Left lung (tissue), 10 donors: Measurements from ENCODE around the gene MRI1. TPM values are rescaled to one million over a fixed set of nuclear protein-coding genes. Genes with fewer than 3 reads are reported as not detected.
"Not testable (repeated sequence)": the region's sequence is repeated elsewhere in the genome, so short reads cannot be mapped to it uniquely, and the experiment has no call there.

Experiments used
- ATAC-seq: fragments of 200-7000 bp; cut with Tn5 transposase; one replicate; pipeline ENCODE4 v1.9.1; 2020; ENCODE audit warnings: moderate library complexity
- DNase-seq, 4 donors: peaks; one replicate each; pipeline ENCODE4 v3.0.0-alpha.2; 2013 to 2020
- H3K27ac ChIP-seq, 2 donors: fragments of 200-600 bp; sonication (generic) in 1 of 2; one replicate each; pipeline versions ENCODE4 v1.5.0 to v1.8.0; 2020 to 2021
- H3K27me3 ChIP-seq, 2 donors: fragments of 200-600 bp; sonication (generic) in 1 of 2; one replicate each; pipeline versions ENCODE4 v1.5.0 to v1.8.0; 2020 to 2021
- H3K36me3 ChIP-seq, 2 donors: fragments of 200-600 bp; sonication (generic) in 1 of 2; one replicate each; pipeline versions ENCODE4 v1.5.0 to v1.8.0; 2020 to 2021
- H3K4me1 ChIP-seq, 2 donors: fragments of 200-600 bp; one replicate each; pipeline ENCODE4 v1.8.0; 2021
- H3K4me3 ChIP-seq, 2 donors: fragments of 200-600 bp; sonication (generic) in 1 of 2; one replicate each; pipeline versions ENCODE4 v1.5.0 to v1.8.0; 2020 to 2021; ENCODE audit warnings: mild to moderate bottlenecking in 1 of 2
- H3K9me3 ChIP-seq, 2 donors: fragments of 200-600 bp; sonication (generic) in 1 of 2; one replicate each; pipeline versions ENCODE4 v1.5.0 to v1.8.0; 2020 to 2021
- intact Hi-C, 2 donors: fragments of 100-400 bp; cut with DNase I; formaldehyde crosslinking; loops; one replicate each; pipeline versions ENCODE4 v1.11.2 to v1.14.2; 2022
- polyA plus RNA-seq, 6 donors: library from polyadenylated mRNA; unstranded; fragments of 120-200 nt; gene quantifications; one replicate each; pipeline ENCODE4 v1.2.1, GENCODE V29; 2013; ENCODE audit not compliant: insufficient read length in 6 of 6
- total RNA-seq, 2 donors: library from RNA; stranded (reverse); fragmentation: NEBNext Ultra II Directional; extraction: Animal tissue kit (Norgen Biotek cat#: 25700); gene quantifications; one replicate each; pipeline ENCODE4 v1.2.1, GENCODE V29; 2021
- TF ChIP-seq, protein P1 (sequence below), 2 donors: fragments of 200-600 bp; sonication (generic) in 1 of 2; IDR thresholded peaks; one replicate each; pipeline versions ENCODE4 v1.5.0 to v1.8.0; 2021; ENCODE audit warnings: antibody characterized with exemption in 2 of 2
- donor health status: DM: no; HTN: yes; CAD: no.
- donor health status: DM: no; HTN: no; CAD: no.

MRI1 gene
- total and polyA plus RNA-seq, 8 donors, result 29.0 to 76.7 (median 47.9) TPM

DNA sequence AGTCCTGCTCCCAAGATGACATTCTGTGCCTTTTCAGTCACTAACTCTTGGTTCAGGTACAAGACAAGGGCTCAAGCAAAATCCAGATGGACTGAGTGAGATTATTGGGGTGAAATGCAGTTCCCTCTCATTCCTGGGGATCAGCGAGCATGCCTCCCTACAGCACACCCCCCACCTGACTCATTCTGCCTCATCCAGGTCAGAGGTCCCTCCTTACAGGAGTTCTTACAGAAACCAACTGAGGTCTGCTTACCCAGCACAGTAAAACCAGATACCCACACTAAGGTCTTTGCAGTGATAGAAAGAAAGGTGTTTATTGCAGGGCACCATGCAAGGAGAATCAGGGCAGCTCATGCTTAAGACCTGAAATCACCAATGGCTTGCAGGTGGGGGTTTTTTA is 21.6 kb upstream of the MRI1 start:
- intact Hi-C loops, result no loop called here
- TF ChIP-seq, protein P1, sequence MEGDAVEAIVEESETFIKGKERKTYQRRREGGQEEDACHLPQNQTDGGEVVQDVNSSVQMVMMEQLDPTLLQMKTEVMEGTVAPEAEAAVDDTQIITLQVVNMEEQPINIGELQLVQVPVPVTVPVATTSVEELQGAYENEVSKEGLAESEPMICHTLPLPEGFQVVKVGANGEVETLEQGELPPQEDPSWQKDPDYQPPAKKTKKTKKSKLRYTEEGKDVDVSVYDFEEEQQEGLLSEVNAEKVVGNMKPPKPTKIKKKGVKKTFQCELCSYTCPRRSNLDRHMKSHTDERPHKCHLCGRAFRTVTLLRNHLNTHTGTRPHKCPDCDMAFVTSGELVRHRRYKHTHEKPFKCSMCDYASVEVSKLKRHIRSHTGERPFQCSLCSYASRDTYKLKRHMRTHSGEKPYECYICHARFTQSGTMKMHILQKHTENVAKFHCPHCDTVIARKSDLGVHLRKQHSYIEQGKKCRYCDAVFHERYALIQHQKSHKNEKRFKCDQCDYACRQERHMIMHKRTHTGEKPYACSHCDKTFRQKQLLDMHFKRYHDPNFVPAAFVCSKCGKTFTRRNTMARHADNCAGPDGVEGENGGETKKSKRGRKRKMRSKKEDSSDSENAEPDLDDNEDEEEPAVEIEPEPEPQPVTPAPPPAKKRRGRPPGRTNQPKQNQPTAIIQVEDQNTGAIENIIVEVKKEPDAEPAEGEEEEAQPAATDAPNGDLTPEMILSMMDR (IDR thresholded peaks at IDR 0.05), result no peak
- peaks cover 0 to 5% of the 10 kb centered on the region in 2 donors for H3K4me1 ChIP-seq
- DNase-seq, result no peak
- H3K36me3 ChIP-seq, result no peaks in the 10 kb centered on the region
- H3K4me3 ChIP-seq, result no peak overlapping the region
- no peaks in the 10 kb centered on the region for H3K27me3 ChIP-seq
- peak overlapping the region in 1 of 2 donors; percentile 67 for H3K27ac ChIP-seq
- ATAC-seq, result no peak
- no peaks in the 10 kb centered on the region for H3K9me3 ChIP-seq

- Histone ChIP-seq H3K27ac (peak overlapping the region in 1 of 2 donors; percentile 67), H3K4me3 (no peak overlapping the region)
- TF ChIP-seq, protein P1 (IDR thresholded peaks at IDR 0.05), result no peak
Observed at GRCh38 chr19:13744174-13744573, 20.1 kb upstream of the MRI1 start.

DNA sequence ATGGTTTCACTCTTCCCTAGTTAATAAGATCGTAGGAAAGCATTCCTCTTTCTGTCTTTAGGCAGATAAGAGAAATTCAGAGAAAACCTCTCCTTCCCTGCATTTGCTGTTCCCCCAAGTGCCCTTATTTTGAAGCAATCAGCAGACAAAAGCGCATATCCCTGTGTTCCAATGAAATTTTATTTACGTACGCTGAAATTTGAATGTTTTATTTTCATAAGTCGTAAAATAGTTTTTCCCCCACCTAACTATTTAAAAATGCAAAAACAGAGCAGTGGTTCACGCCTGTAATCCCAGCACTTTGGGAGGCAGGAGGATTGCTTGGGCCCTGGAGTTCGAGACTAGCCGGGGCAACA is 17.2 kb upstream of the MRI1 start:
- DNase-seq, result no peak
- H3K9me3 ChIP-seq, result no peaks in the 10 kb centered on the region
- peaks cover 10 to 29% of the 10 kb centered on the region in 2 donors for H3K4me1 ChIP-seq
- no peak for ATAC-seq
- H3K27ac ChIP-seq, result peak overlapping the region; percentile 85 to 89
- H3K36me3 ChIP-seq, result peaks cover 0 to 13% of the 10 kb centered on the region in 2 donors
- H3K27me3 ChIP-seq, result no peaks in the 10 kb centered on the region
- TF ChIP-seq, protein P1 (IDR thresholded peaks at IDR 0.05), result no peak
- H3K4me3 ChIP-seq, result peak overlapping the region; percentile 88 to 92
- intact Hi-C loops, result no loop called here

More at GRCh38 chr19:13744174-13744573, 20.1 kb upstream of the MRI1 start:
- no peak for ATAC-seq
- no peaks in the 10 kb centered on the region for H3K36me3 ChIP-seq
- H3K27me3 ChIP-seq, result no peaks in the 10 kb centered on the region
- H3K4me1 ChIP-seq, result peaks cover 8 to 18% of the 10 kb centered on the region in 2 donors
- no peaks in the 10 kb centered on the region for H3K9me3 ChIP-seq
- DNase-seq, result no peak
- intact Hi-C loops, result no loop called here

DNA sequence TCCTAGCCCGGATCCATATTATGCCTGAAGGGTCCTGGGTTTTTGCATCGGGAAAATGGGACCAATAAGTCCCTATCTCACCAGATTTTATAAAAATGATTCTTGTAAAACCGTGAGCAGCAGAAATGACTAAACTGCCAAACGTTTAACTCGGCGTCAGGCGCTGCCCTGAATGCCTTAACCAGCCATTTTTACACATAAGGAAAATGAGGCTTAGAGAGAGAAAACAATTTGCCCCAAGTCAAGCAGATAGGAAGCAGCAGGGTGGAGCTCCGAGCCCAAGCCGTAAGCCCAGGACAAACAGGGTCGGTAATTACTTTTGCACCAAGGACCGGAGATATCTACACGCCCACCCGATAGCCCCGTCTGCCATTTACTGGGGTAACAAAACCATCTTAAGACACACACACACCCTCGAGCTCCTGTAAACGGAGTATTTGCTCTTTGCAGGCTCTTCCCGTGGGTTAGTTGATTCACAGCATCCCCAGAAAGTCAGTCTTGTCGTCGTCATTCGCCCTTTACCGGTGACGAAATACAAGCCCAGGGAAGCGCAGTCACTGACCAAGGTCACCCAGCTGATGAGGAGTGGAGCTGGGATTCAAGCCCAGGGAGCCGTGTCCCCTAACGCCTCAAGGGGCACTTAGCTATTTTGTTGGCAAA is 16.0 kb upstream of the MRI1 start:
- H3K36me3 ChIP-seq, result peaks cover 0 to 25% of the 10 kb centered on the region in 2 donors
- peak; percentile 2 for ATAC-seq
- no peaks in the 10 kb centered on the region for H3K27me3 ChIP-seq
- intact Hi-C loops, result no loop called here
- DNase-seq, result no peak
- H3K9me3 ChIP-seq, result no peaks in the 10 kb centered on the region
- peaks cover 10 to 29% of the 10 kb centered on the region in 2 donors for H3K4me1 ChIP-seq
- peak overlapping the region; percentile 88 to 92 for H3K4me3 ChIP-seq
- TF ChIP-seq, protein P1 (IDR thresholded peaks at IDR 0.05), result no peak
- H3K27ac ChIP-seq, result peak overlapping the region; percentile 85 to 89

- peaks cover 4 to 57% of the 10 kb centered on the region in 2 donors for H3K36me3 ChIP-seq
Observed at GRCh38 chr19:13751436-13751835, 12.9 kb upstream of the MRI1 start.

DNA sequence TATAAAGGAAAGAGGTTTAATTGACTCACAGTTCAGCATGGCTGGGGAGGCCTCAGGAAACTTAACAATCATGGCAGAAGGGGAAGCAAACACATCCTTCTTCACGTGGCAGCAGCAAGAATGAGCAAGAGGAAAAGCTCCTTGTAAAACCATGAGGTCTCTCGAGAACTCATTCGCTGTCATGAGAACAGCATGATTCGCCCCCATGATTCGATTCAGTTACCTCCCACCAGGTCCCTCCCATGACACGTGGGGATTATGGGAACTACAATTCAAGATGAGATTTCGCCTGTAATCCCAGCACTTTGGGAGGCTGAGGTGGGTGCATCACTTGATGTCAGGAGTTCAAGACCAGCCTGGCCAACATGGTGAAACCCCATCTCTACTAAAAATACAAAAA is 10.7 kb upstream of the MRI1 start:
- H3K27ac ChIP-seq, intact Hi-C loops, H3K27me3 ChIP-seq, H3K4me3 ChIP-seq, ATAC-seq, DNase-seq, H3K9me3 ChIP-seq: not testable (repeated sequence)
- Histone ChIP-seq H3K4me1 (peaks cover 7 to 17% of the 10 kb centered on the region in 2 donors), H3K36me3 (peaks cover 4 to 79% of the 10 kb centered on the region in 2 donors)

More at GRCh38 chr19:13751436-13751835, 12.9 kb upstream of the MRI1 start:
- H3K4me1 ChIP-seq, result peaks cover 10 to 29% of the 10 kb centered on the region in 2 donors
- H3K27ac ChIP-seq, result no peak overlapping the region
- no peaks in the 10 kb centered on the region for H3K27me3 ChIP-seq
- intact Hi-C loops, result no loop called here
- DNase-seq, result no peak
- no peak overlapping the region for H3K4me3 ChIP-seq
- TF ChIP-seq, protein P1 (IDR thresholded peaks at IDR 0.05), result no peak
- ATAC-seq, result no peak
- no peaks in the 10 kb centered on the region for H3K9me3 ChIP-seq
